ENCODE data around the gene UROC1.

The UROC1 gene

GRCh38 chr3:126466886-126467610, 50.5 kb downstream of the UROC1 start:
- H3K27ac ChIP-seq, result no peak overlapping the region
- TF ChIP-seq ZFX (IDR thresholded peaks at IDR 0.05), result no peak
- TF ChIP-seq, protein P1, sequence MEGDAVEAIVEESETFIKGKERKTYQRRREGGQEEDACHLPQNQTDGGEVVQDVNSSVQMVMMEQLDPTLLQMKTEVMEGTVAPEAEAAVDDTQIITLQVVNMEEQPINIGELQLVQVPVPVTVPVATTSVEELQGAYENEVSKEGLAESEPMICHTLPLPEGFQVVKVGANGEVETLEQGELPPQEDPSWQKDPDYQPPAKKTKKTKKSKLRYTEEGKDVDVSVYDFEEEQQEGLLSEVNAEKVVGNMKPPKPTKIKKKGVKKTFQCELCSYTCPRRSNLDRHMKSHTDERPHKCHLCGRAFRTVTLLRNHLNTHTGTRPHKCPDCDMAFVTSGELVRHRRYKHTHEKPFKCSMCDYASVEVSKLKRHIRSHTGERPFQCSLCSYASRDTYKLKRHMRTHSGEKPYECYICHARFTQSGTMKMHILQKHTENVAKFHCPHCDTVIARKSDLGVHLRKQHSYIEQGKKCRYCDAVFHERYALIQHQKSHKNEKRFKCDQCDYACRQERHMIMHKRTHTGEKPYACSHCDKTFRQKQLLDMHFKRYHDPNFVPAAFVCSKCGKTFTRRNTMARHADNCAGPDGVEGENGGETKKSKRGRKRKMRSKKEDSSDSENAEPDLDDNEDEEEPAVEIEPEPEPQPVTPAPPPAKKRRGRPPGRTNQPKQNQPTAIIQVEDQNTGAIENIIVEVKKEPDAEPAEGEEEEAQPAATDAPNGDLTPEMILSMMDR (conservative IDR thresholded peaks at IDR 0.05), result no peak

GRCh38 chr3:126465928-126466544, 51.5 kb downstream of the UROC1 start:
- no peak overlapping the region for H3K27ac ChIP-seq
- TF ChIP-seq ZFX (IDR thresholded peaks at IDR 0.05), result no peak
- TF ChIP-seq, protein P1 (conservative IDR thresholded peaks at IDR 0.05), result no peak

DNA sequence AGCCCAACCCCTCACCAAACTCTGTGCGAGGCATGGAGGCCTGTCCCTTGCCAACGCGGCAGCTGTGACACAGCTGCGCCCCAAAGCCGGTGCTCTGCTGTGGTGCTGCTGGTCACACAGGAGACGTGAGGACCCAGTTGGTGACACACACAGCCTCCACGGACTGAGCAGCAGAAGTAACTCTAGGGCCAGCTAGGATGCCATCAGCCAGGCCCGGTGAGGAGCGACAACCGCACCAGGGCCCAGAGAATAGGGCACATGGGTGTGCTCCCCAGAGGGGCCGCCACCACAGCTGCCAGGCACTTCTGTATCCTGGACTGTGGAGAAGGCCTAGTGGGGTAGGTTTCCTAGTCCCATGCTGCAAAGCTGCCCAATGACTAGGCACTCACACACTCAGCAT, 52.6 kb downstream of the UROC1 start:
- no peak for TF ChIP-seq ZFX (IDR thresholded peaks at IDR 0.05)
- TF ChIP-seq, protein P1 (conservative IDR thresholded peaks at IDR 0.05), result no peak
- no peak overlapping the region for H3K27ac ChIP-seq

GRCh38 chr3:126464494-126464893, 53.1 kb downstream of the UROC1 start:
- no peak for TF ChIP-seq ZFX (IDR thresholded peaks at IDR 0.05)
- TF ChIP-seq, protein P1 (conservative IDR thresholded peaks at IDR 0.05), result no peak

DNA sequence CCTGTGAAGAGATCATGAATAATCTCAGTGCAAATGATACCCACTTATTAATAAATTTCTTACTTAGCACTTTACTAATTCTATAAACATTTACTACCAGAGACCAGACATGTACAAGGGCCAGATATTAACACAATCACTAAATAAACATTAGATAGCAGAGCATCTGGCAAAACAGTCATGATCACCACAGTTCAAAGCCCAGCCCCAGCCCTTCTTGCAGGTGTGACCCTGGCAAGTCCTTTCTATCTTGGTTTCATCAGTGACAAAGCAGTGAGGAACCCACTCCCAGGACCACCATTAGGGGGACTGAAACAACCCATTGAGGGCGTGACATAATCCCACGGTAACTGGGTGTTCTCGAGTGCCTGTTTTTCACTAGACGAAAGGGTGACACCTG, 53.5 kb downstream of the UROC1 start:
- TF ChIP-seq, protein P1 (conservative IDR thresholded peaks at IDR 0.05), result no peak
- no peak overlapping the region for H3K27ac ChIP-seq

More at GRCh38 chr3:126464494-126464893, 53.1 kb downstream of the UROC1 start:
- H3K27ac ChIP-seq, result no peak overlapping the region

DNA sequence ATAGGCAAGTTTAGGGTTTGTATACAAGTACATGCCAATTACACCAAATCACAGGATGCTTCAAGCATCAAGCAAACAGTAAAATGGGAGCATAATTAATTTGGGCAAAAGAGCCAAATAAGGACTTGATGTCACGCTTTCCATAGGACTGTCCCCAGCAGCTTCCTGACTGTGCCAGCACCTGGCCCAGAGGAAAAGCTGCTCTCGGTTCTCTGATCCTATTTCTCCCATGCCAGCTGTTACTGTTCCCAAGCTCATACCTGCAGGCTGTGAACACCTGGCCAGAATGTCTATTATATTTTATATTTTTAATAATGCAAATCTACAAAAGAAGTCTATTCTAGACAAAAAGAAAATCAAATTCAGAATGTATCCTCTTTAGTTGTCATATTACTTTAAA, 54.1 kb downstream of the UROC1 start:
- no peak overlapping the region for H3K27ac ChIP-seq
- TF ChIP-seq, protein P1 (conservative IDR thresholded peaks at IDR 0.05), result no peak
- no peak for TF ChIP-seq ZFX (IDR thresholded peaks at IDR 0.05)

- H3K27ac ChIP-seq, result no peak overlapping the region
- TF ChIP-seq ZFX (IDR thresholded peaks at IDR 0.05), result no peak
- TF ChIP-seq, protein P1 (conservative IDR thresholded peaks at IDR 0.05), result no peak
Measured at GRCh38 chr3:126461450-126462070, 56.0 kb downstream of the UROC1 start.

Measured in C4-2B (cell line).